Measurements from ENCODE around the gene MEX3D. TPM values are rescaled to one million over a fixed set of nuclear protein-coding genes. Genes with fewer than 3 reads are reported as not detected.

The MEX3D gene
- total RNA-seq, 1 experiment from 2014 or later: 69.2 TPM

- no TSS peak for BruUV-seq (replicated peaks)
- TF ChIP-seq EZH2 (IDR thresholded peaks at IDR 0.05) (no peak), TCF7L2 (IDR thresholded peaks at IDR 0.05; ENCODE audit: borderline replicate concordance, extremely low read depth, insufficient read depth, insufficient read length) (no peak), YY1 (IDR thresholded peaks at IDR 0.05; ENCODE audit: extremely low read depth, insufficient replicate concordance, low read depth, low read length) (no peak), CBX3 (IDR thresholded peaks at IDR 0.05; ENCODE audit: low read depth) (no peak), EGR1 (IDR thresholded peaks at IDR 0.05; ENCODE audit: low read depth) (no peak), RAD21 (IDR thresholded peaks at IDR 0.05; ENCODE audit: low read depth) (no peak), ELF1 (IDR thresholded peaks at IDR 0.05; ENCODE audit: borderline replicate concordance, low read depth) (no peak), EZH2phosphoT487 (IDR thresholded peaks at IDR 0.05; ENCODE audit: borderline replicate concordance) (no peak), ATF3 (IDR thresholded peaks at IDR 0.05) (no peak), FOSL1 (IDR thresholded peaks at IDR 0.05; ENCODE audit: low read depth) (no peak), JUND (IDR thresholded peaks at IDR 0.05) (no peak)
- TF ChIP-seq, protein P1, sequence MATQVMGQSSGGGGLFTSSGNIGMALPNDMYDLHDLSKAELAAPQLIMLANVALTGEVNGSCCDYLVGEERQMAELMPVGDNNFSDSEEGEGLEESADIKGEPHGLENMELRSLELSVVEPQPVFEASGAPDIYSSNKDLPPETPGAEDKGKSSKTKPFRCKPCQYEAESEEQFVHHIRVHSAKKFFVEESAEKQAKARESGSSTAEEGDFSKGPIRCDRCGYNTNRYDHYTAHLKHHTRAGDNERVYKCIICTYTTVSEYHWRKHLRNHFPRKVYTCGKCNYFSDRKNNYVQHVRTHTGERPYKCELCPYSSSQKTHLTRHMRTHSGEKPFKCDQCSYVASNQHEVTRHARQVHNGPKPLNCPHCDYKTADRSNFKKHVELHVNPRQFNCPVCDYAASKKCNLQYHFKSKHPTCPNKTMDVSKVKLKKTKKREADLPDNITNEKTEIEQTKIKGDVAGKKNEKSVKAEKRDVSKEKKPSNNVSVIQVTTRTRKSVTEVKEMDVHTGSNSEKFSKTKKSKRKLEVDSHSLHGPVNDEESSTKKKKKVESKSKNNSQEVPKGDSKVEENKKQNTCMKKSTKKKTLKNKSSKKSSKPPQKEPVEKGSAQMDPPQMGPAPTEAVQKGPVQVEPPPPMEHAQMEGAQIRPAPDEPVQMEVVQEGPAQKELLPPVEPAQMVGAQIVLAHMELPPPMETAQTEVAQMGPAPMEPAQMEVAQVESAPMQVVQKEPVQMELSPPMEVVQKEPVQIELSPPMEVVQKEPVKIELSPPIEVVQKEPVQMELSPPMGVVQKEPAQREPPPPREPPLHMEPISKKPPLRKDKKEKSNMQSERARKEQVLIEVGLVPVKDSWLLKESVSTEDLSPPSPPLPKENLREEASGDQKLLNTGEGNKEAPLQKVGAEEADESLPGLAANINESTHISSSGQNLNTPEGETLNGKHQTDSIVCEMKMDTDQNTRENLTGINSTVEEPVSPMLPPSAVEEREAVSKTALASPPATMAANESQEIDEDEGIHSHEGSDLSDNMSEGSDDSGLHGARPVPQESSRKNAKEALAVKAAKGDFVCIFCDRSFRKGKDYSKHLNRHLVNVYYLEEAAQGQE (IDR thresholded peaks at IDR 0.05; ENCODE audit: low read depth): no peak
- TF ChIP-seq, protein P2, sequence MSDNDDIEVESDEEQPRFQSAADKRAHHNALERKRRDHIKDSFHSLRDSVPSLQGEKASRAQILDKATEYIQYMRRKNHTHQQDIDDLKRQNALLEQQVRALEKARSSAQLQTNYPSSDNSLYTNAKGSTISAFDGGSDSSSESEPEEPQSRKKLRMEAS (IDR thresholded peaks at IDR 0.05): no peak
- H3K36me3 ChIP-seq (ENCODE audit: control insufficient read depth in 1 of 2, insufficient read depth in 2 of 2, low read length in 2 of 2): no peaks in the 10 kb centered on the region
- intact Hi-C loops (cut with micrococcal nuclease): no loop called here
- H3K4me3 ChIP-seq (replicated peaks in 1 of 2; ENCODE audit: low read depth in 1 of 2, low read length in 2 of 2): no peak overlapping the region
- H3K9me3 ChIP-seq (ENCODE audit: control insufficient read depth in 1 of 2, insufficient read depth in 1 of 2, low read depth in 1 of 2, low read length in 2 of 2): no peaks in the 10 kb centered on the region
- no peaks in the 10 kb centered on the region for H4K20me1 ChIP-seq (ENCODE audit: insufficient read depth)
- H2AFZ ChIP-seq (ENCODE audit: low read depth, low read length, poor library complexity, severe bottlenecking): no peak overlapping the region
- DNase-seq (ENCODE audit: low read depth, low spot score) (no peak), ATAC-seq (no peak)
- no peak overlapping the region for H3K27ac ChIP-seq (ENCODE audit: low read depth, low read length)
- no peaks in the 10 kb centered on the region for H3K27me3 ChIP-seq (ENCODE audit: insufficient read depth, low read length)
- H3K4me1 ChIP-seq (ENCODE audit: control insufficient read depth in 1 of 2, insufficient read depth in 2 of 2, low read length in 2 of 2): peaks cover 5 to 7% of the 10 kb centered on the region in 2 experiments; a peak in 2 of 4 replicates
- no peaks in the 10 kb centered on the region for H3K9me2 ChIP-seq (ENCODE audit: insufficient read depth)
- ChIA-PET RAD21 (ENCODE audit: low non-redundant PET in 1 of 2, low total read pairs in 2 of 2, uncharacterized antibody in 2 of 2, unreplicated experiment in 2 of 2) (no interaction called here), POLR2A (no interaction called here), CTCF (no interaction called here)
- no peaks in the 10 kb centered on the region for H3K79me2 ChIP-seq (ENCODE audit: insufficient read depth, low read length)
- no peak overlapping the region for H3K4me2 ChIP-seq (ENCODE audit: low read length)
- no peak overlapping the region for H3K9ac ChIP-seq (ENCODE audit: low read length)
Measured at GRCh38 chr19:1572795-1573194, 4.7 kb upstream of the MEX3D start.

All from HCT116 (cell line).